Mesenchymal stem cell (in vitro differentiated cells and primary cell): ENCODE results near the gene OR2A12.

ENCODE experiments used
- DNase-seq: peaks from one replicate; pipeline ENCODE4 v3.0.0-alpha.2; 2013
- H2AFZ ChIP-seq: one replicate; pipeline ENCODE4 v1.6.1; 2013; ENCODE audit warnings: low read depth, mild to moderate bottlenecking, control low read depth, inconsistent platforms, low read length, moderate library complexity
- H2AK5ac ChIP-seq: 2 replicates; pipeline ENCODE4 v1.6.1; 2013; ENCODE audit warnings: low read length, moderate library complexity, mild to moderate bottlenecking, inconsistent platforms; ENCODE audit not compliant: severe bottlenecking
- H2BK120ac ChIP-seq: one replicate; pipeline ENCODE4 v1.6.1; 2013; ENCODE audit warnings: low read depth, mild to moderate bottlenecking, inconsistent platforms, low read length, moderate library complexity
- H2BK12ac ChIP-seq, 2 experiments: one replicate each; pipeline ENCODE4 v1.6.1; 2013; ENCODE audit warnings: inconsistent platforms in 2 of 2, low read length in 2 of 2, mild to moderate bottlenecking in 2 of 2, moderate library complexity in 2 of 2, control low read depth in 1 of 2
- H2BK15ac ChIP-seq: one replicate; pipeline ENCODE4 v1.6.1; 2013; ENCODE audit warnings: mild to moderate bottlenecking, low read depth, inconsistent platforms; ENCODE audit not compliant: poor library complexity, severe bottlenecking
- H2BK5ac ChIP-seq: 2 replicates; pipeline ENCODE4 v1.6.1; 2013; ENCODE audit warnings: low read depth, mild to moderate bottlenecking, low read length, control low read depth, inconsistent platforms; ENCODE audit not compliant: poor library complexity, severe bottlenecking
- H3K14ac ChIP-seq, 2 experiments: one replicate each; pipeline ENCODE4 v1.6.1; 2013; ENCODE audit warnings: inconsistent platforms in 2 of 2, low read length in 2 of 2, control low read depth in 1 of 2, mild to moderate bottlenecking in 1 of 2, moderate library complexity in 1 of 2
- H3K18ac ChIP-seq, 2 experiments: one replicate each; pipeline ENCODE4 v1.6.1; 2013; ENCODE audit warnings: inconsistent platforms in 2 of 2, low read length in 2 of 2, control low read depth in 1 of 2, low read depth in 1 of 2, mild to moderate bottlenecking in 1 of 2
- H3K23ac ChIP-seq, 2 experiments: one replicate each; pipeline ENCODE4 v1.6.1; 2013; ENCODE audit warnings: inconsistent platforms in 2 of 2, low read length in 2 of 2, mild to moderate bottlenecking in 2 of 2, moderate library complexity in 2 of 2, control low read depth in 1 of 2
- H3K27ac ChIP-seq: 2 replicates; pipeline ENCODE4 v1.5.1; 2013; ENCODE audit warnings: mild to moderate bottlenecking, moderate library complexity, low read length, control low read depth, inconsistent platforms; ENCODE audit not compliant: poor library complexity, severe bottlenecking
- H3K27me3 ChIP-seq, 2 experiments: 2 replicates each; pipeline versions ENCODE4 v1.6.1 to v1.7.0; 2013; ENCODE audit warnings: low read length in 2 of 2, mild to moderate bottlenecking in 2 of 2, moderate library complexity in 2 of 2, control low read depth in 1 of 2, inconsistent platforms in 1 of 2; ENCODE audit not compliant: control insufficient read depth in 1 of 2, insufficient read depth in 1 of 2
- H3K36me3 ChIP-seq, 2 experiments: 2 replicates each; pipeline versions ENCODE4 v1.6.1 to v1.7.0; 2013; ENCODE audit warnings: low read length in 2 of 2, control low read depth in 1 of 2, inconsistent platforms in 1 of 2, low read depth in 1 of 2, mild to moderate bottlenecking in 1 of 2; ENCODE audit not compliant: insufficient read depth in 2 of 2, control insufficient read depth in 1 of 2
- H3K4ac ChIP-seq, 2 experiments: one replicate each; pipeline ENCODE4 v1.6.1; 2013; ENCODE audit warnings: inconsistent platforms in 2 of 2, low read length in 2 of 2, mild to moderate bottlenecking in 2 of 2, moderate library complexity in 2 of 2, control low read depth in 1 of 2, low read depth in 1 of 2
- H3K4me1 ChIP-seq: 2 replicates; pipeline ENCODE4 v1.6.1; 2013; ENCODE audit warnings: low read depth, low read length, control low read depth; ENCODE audit not compliant: control insufficient read depth, insufficient read depth
- H3K4me2 ChIP-seq: 2 replicates; pipeline ENCODE4 v1.6.1; 2013; ENCODE audit warnings: low read length, mild to moderate bottlenecking, inconsistent platforms; ENCODE audit not compliant: poor library complexity, severe bottlenecking
- H3K4me3 ChIP-seq, 2 experiments: 2 replicates each; pipeline versions ENCODE4 v1.5.1 to v1.7.0; 2013; ENCODE audit warnings: low read length in 2 of 2, mild to moderate bottlenecking in 2 of 2, control low read depth in 1 of 2, low read depth in 1 of 2; ENCODE audit not compliant: insufficient read depth in 1 of 2
- H3K79me1 ChIP-seq: replicated peaks from 2 replicates; pipeline ENCODE4 v1.6.1; 2013; ENCODE audit warnings: mild to moderate bottlenecking, control low read depth, low read length, inconsistent platforms; ENCODE audit not compliant: poor library complexity, severe bottlenecking
- H3K9ac ChIP-seq: 2 replicates; pipeline ENCODE4 v1.7.0; 2013; ENCODE audit warnings: mild to moderate bottlenecking, low read length, moderate library complexity
- H3K9me3 ChIP-seq: 2 replicates; pipeline ENCODE4 v1.7.0; 2013; ENCODE audit warnings: mild to moderate bottlenecking, low read length; ENCODE audit not compliant: control insufficient read depth
- H4K8ac ChIP-seq: one replicate; pipeline ENCODE4 v1.6.1; 2013; ENCODE audit warnings: inconsistent platforms, mild to moderate bottlenecking, low read length, moderate library complexity
- H4K91ac ChIP-seq: one replicate; pipeline ENCODE4 v1.6.1; 2013; ENCODE audit warnings: mild to moderate bottlenecking, low read length, inconsistent platforms
- WGBS: methylation state at CpG from one replicate; pipeline ENCODE4 v1.1.7; 2013; ENCODE audit warnings: mixed read lengths; 5-methylcytosine and 5-hydroxymethylcytosine counted together

The OR2A12 gene

DNA sequence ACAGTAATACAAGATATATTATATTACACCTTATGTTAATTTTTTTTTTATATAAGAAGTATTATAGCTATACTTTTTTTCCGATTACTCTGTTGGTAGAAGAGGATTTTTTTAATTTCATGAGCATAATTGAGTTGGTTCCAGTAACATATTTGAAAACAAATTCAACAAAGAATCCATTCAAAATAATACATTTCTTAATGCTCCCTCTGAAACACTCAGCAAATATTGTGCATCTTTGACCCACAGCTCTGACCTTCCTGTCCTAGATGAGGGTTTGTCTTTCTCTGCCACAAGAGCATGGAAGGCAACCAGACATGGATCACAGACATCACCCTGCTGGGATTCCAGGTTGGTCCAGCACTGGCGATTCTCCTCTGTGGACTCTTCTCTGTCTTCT lies 23.2 kb downstream of the OR2A12 start, which contains the start of gene OR2A2:
TSS of gene OR2A2 (plus strand) at position 301 of the 400 bp plus-strand sequence. CDS start at position 301, 0 bp downstream.
- Histone ChIP-seq H3K4ac (no peak within 1 kb of the TSS), H3K4me3 (no peak within 1 kb of the TSS), H3K4me1 (no peaks in the 10 kb centered on the region), H3K14ac (no peak within 1 kb of the TSS), H3K27me3 (no peaks in the 10 kb centered on the region), H3K23ac (no peak within 1 kb of the TSS), H3K18ac (no peak within 1 kb of the TSS), H2BK5ac (no peak within 1 kb of the TSS), H3K27ac (no peak within 1 kb of the TSS), H2AK5ac (no peak within 1 kb of the TSS), H4K91ac (no peak within 1 kb of the TSS), H3K9ac (no peak within 1 kb of the TSS), H4K8ac (no peak within 1 kb of the TSS), H2BK15ac (no peak within 1 kb of the TSS), H3K36me3 (no peaks in the 10 kb centered on the region), H2AFZ (no peak within 1 kb of the TSS), H3K79me1 (no peaks in the 10 kb centered on the region), H3K9me3 (no peaks in the 10 kb centered on the region), H3K4me2 (no peak within 1 kb of the TSS), H2BK120ac (no peak within 1 kb of the TSS), H2BK12ac (no peak within 1 kb of the TSS)
- no peak for DNase-seq
- 100% methylated on average over 1 of the region's 2 CpGs for WGBS

DNA sequence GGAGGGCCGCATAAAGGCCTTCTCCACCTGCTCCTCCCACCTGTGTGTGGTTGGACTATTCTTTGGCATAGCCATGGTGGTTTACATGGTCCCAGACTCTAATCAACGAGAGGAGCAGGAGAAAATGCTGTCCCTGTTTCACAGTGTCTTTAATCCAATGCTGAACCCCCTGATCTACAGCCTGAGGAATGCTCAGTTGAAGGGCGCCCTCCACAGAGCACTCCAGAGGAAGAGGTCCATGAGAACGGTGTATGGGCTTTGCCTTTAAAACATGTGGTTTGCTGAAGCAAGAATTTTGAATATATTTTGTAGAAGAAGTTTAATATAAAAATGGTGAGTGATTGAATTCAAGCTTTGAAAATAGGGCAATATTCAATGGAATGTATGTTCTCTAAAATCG lies 24.2 kb downstream of the OR2A12 start:
- Histone ChIP-seq H3K27me3 (no peaks in the 10 kb centered on the region), H3K9ac (no peak overlapping the region), H3K79me1 (no peaks in the 10 kb centered on the region), H3K4me3 (no peak overlapping the region), H3K27ac (no peak overlapping the region), H3K18ac (no peak overlapping the region), H3K14ac (no peak overlapping the region), H3K4me2 (no peak overlapping the region), H3K23ac (no peak overlapping the region), H4K8ac (no peak overlapping the region), H2BK12ac (no peak overlapping the region), H2AK5ac (no peak overlapping the region), H3K36me3 (no peaks in the 10 kb centered on the region), H2BK120ac (no peak overlapping the region), H3K4ac (no peak overlapping the region), H2BK15ac (no peak overlapping the region), H3K4me1 (no peaks in the 10 kb centered on the region), H2BK5ac (no peak overlapping the region), H3K9me3 (no peaks in the 10 kb centered on the region), H2AFZ (no peak overlapping the region), H4K91ac (no peak overlapping the region)
- DNase-seq: no peak
- 73% methylated on average over 4 of the region's 5 CpGs for WGBS

DNA sequence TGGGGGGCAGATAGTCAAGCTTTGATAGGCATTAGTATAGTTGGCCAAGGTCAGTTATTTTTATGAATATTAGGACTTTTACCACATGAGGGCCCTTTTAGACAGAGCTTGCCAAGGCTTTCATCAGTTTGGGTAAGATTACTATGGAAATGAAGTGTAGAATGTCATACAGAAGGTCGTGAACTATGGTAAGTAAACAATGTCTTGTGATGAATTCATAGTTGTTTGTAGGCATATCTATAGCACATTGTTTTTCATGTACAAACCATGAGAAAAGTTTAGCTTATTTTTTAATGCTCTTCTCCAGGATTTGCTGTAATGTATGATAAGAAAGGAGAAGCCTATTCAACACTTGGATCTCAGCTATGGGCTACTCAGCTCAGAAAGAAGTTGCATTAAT lies 27.6 kb downstream of the OR2A12 start:
- no peak overlapping the region for H3K23ac ChIP-seq
- H2BK15ac ChIP-seq: no peak overlapping the region
- no peak overlapping the region for H3K27ac ChIP-seq
- H2BK5ac ChIP-seq: no peak overlapping the region
- no peak overlapping the region for H2AFZ ChIP-seq
- H3K9ac ChIP-seq: no peak overlapping the region
- H2BK120ac ChIP-seq: no peak overlapping the region
- no peak overlapping the region for H3K14ac ChIP-seq
- H3K36me3 ChIP-seq: no peaks in the 10 kb centered on the region
- WGBS: 10% methylated on average over 1 of the region's 1 CpG
- no peak overlapping the region for H3K18ac ChIP-seq
- H3K4me2 ChIP-seq: no peak overlapping the region
- no peak overlapping the region for H4K91ac ChIP-seq
- H3K79me1 ChIP-seq: no peaks in the 10 kb centered on the region
- H4K8ac ChIP-seq: no peak overlapping the region
- H3K4me3 ChIP-seq: no peak overlapping the region
- no peak overlapping the region for H3K4ac ChIP-seq
- H3K27me3 ChIP-seq: no peaks in the 10 kb centered on the region
- H2BK12ac ChIP-seq: no peak overlapping the region
- no peak for DNase-seq
- H3K9me3 ChIP-seq: no peaks in the 10 kb centered on the region
- no peaks in the 10 kb centered on the region for H3K4me1 ChIP-seq
- no peak overlapping the region for H2AK5ac ChIP-seq

DNA sequence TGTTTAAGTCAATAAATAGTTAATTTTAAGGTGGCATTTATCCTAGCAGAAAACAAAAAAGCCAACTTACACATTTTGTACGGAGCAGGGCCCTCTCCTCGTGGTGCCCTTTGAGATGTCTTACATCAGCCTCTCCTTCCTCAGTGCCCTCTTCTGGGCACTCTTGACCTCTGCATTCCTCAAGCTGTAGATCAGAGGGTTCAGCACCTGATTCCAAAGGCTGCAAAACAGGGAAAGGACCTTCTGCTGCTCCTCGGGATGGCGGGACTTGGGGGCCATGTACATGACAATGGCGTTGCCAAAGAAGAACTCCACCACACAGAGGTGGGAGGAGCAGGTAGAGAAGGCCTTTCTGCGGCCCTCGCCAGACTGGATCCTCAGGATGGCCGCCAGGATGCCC lies 32.3 kb downstream of the OR2A12 start:
- Histone ChIP-seq H3K27ac (no peak overlapping the region), H2BK5ac (no peak overlapping the region), H3K4me2 (no peak overlapping the region), H3K4ac (no peak overlapping the region), H2AK5ac (no peak overlapping the region), H3K4me3 (no peak overlapping the region), H2BK12ac (no peak overlapping the region), H3K9ac (no peak overlapping the region), H4K91ac (no peak overlapping the region), H2BK15ac (no peak overlapping the region), H3K9me3 (no peaks in the 10 kb centered on the region), H3K18ac (no peak overlapping the region), H3K14ac (no peak overlapping the region), H2BK120ac (no peak overlapping the region), H3K79me1 (no peaks in the 10 kb centered on the region), H2AFZ (no peak overlapping the region), H3K27me3 (no peaks in the 10 kb centered on the region), H3K36me3 (no peaks in the 10 kb centered on the region), H3K23ac (no peak overlapping the region), H4K8ac (no peak overlapping the region), H3K4me1 (no peaks in the 10 kb centered on the region)
- WGBS: 75% methylated on average over 8 of the region's 8 CpGs
- no peak for DNase-seq
